K562 (cell line): ENCODE results near the gene SLC35G2. TPM values are rescaled to one million over a fixed set of nuclear protein-coding genes. Genes with fewer than 3 reads are reported as not detected.

Source experiments
- BHLHE40 ChIP-seq: IDR thresholded peaks from 2 replicates; pipeline ENCODE4 v1.6.1; 2011; ENCODE audit warnings: low read length, improper control_type of control experiment
- DACH1 ChIP-seq: fragments of 450-650 bp; IDR thresholded peaks from 2 replicates; pipeline ENCODE4 v1.6.1; 2018; ENCODE audit not compliant: partially characterized antibody
- EGR1 ChIP-seq: fragments of 450-650 bp; conservative IDR thresholded peaks from 2 replicates; pipeline ENCODE4 v1.6.1; 2017; ENCODE audit warnings: mild to moderate bottlenecking
- HNRNPL ChIP-seq: fragments of 200-400 bp; formaldehyde crosslinking; IDR thresholded peaks from 2 replicates; pipeline ENCODE4 v1.6.1; 2017; ENCODE audit warnings: low read depth, mild to moderate bottlenecking, low read length
- KDM4B ChIP-seq, 2 experiments: fragments of 450-650 bp in 1 of 2; sonication (generic) in 1 of 2; IDR thresholded peaks; 2 replicates each; pipeline ENCODE4 v1.6.1; 2016 to 2017; ENCODE audit warnings: borderline replicate concordance in 2 of 2, antibody characterized with exemption in 1 of 2, low read depth in 1 of 2, mild to moderate bottlenecking in 1 of 2
- KLF13 ChIP-seq: fragments of 450-650 bp; IDR thresholded peaks from 2 replicates; pipeline ENCODE4 v1.6.1; 2016; ENCODE audit warnings: missing genetic modification characterization, low read depth, mild to moderate bottlenecking, missing compliant biosample characterization, moderate library complexity, borderline replicate concordance
- L3MBTL2 ChIP-seq: fragments of 450-650 bp; IDR thresholded peaks from 2 replicates; pipeline ENCODE4 v1.6.1; 2016; ENCODE audit warnings: mild to moderate bottlenecking, moderate library complexity
- MBD2 ChIP-seq: sonication (generic); IDR thresholded peaks from 2 replicates; pipeline ENCODE4 v1.6.1; 2016; ENCODE audit warnings: low read depth, borderline replicate concordance
- SUPT5H ChIP-seq: fragments of 450-650 bp; IDR thresholded peaks from 2 replicates; pipeline ENCODE4 v1.6.1; 2016
- ZNF41 ChIP-seq: fragments of 250-450 bp; sonication (Bioruptor Pico); conservative IDR thresholded peaks from 2 replicates; pipeline ENCODE4 v1.4.0; 2020; ENCODE audit warnings: mild to moderate bottlenecking
- ZNF696 ChIP-seq: fragments of 250-450 bp; sonication (Bioruptor Pico); conservative IDR thresholded peaks from 2 replicates; pipeline ENCODE4 v1.4.0; 2020; ENCODE audit warnings: mild to moderate bottlenecking, moderate library complexity
- polyA plus RNA-seq, 8 experiments: library from polyadenylated mRNA; depleted of rRNA in 4 of 8; stranded (reverse) in 5 of 8; unstranded in 3 of 8; fragments of >200 nt; fragmentation: Nextera tagmentation in 2 of 8; fragmentation: Illumina TruSeq in 1 of 8; extraction: Ambion mirVana in 2 of 8; extraction: Trizol in 1 of 8; gene quantifications; 2 replicates each; pipeline versions ENCODE4 v1.2.1 to v1.2.3, GENCODE V29; 2011 to 2014; ENCODE audit warnings: inconsistent platforms in 1 of 8, missing spikeins in 1 of 8
- total RNA-seq, 7 experiments: library from RNA; depleted of rRNA in 6 of 7; stranded (reverse); fragments of >200 nt in 6 of 7; fragmentation: Illumina TruSeq in 2 of 7; extraction: Trizol in 2 of 7; gene quantifications; 2 replicates each; pipeline versions ENCODE4 v1.2.1 to v1.2.3, GENCODE V29; 2011 to 2021; ENCODE audit warnings: low replicate concordance in 1 of 7
- TF ChIP-seq, protein P1 (sequence below), 3 experiments: fragments of 200-800 bp in 1 of 3; sonication (Bioruptor generic) in 1 of 3; sonication (generic) in 1 of 3; formaldehyde crosslinking in 1 of 3; IDR thresholded peaks; 2 replicates each; pipeline versions ENCODE4 v1.6.1 to v1.8.0; 2016 to 2022; ENCODE audit warnings: mild to moderate bottlenecking in 2 of 3, missing compliant biosample characterization in 2 of 3, missing genetic modification characterization in 2 of 3, missing genetic modification reagents in 1 of 3
- TF ChIP-seq, protein P2 (sequence below): sonication (generic); formaldehyde crosslinking; IDR thresholded peaks from 2 replicates; pipeline ENCODE4 v1.8.1; 2023; ENCODE audit warnings: mild to moderate bottlenecking, missing genetic modification reagents, moderate library complexity
- TF ChIP-seq, protein P3 (sequence below): fragments of 250-450 bp; sonication (Bioruptor Pico); IDR thresholded peaks from 2 replicates; pipeline ENCODE4 v1.9.0; 2021; ENCODE audit warnings: mild to moderate bottlenecking
- TF ChIP-seq, protein P4 (sequence below), 2 experiments: fragments of 450-650 bp; IDR thresholded peaks; 2 replicates each; pipeline ENCODE4 v1.6.1; 2016; ENCODE audit warnings: mild to moderate bottlenecking in 2 of 2, borderline replicate concordance in 1 of 2, low read depth in 1 of 2, moderate library complexity in 1 of 2

SLC35G2 gene
- total and polyA plus RNA-seq, 9 of the 15 experiments (the other 6 are each of a cell fraction or from before 2014, with no cell fraction given), result 2.6 to 5.9 (median 3.2) TPM

DNA sequence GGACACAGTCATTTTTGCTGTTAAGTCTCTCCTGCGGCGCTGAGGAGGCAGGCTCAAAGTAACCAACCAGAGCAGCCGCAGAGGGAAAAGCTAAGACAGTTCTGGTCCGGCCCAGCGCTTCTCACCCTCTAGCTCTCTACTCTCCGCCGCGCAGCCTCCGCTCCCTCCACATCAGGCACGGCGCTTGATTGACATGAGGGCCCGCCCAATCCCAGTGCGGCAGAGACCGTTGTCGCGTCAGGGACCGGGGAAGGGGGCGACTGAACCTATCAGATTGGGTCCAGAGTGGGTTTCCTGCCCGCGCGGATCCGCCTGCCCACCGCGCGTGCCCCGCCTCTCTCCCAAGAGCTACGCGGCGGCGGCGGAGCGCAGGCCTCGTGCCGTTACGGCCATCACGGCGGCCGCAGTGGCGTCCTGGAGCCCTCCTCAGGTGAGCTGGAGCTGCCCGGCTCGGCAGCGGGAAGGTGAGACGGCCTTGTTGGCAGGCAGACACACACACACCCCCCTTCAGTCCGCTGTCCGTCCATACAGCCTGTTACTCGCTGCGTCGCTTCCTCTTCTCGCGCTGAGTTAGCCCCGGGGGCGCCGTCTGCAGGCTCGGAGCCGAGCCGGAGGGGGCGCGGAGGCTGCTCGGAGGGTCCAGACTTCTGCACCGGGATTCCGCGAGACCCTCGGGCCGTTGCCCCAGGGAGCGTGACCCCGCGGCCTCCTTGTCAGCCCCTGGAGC is 43.1 kb downstream of the SLC35G2 start, which contains the start of gene NCK1 (continued):
- TF ChIP-seq, protein P1, sequence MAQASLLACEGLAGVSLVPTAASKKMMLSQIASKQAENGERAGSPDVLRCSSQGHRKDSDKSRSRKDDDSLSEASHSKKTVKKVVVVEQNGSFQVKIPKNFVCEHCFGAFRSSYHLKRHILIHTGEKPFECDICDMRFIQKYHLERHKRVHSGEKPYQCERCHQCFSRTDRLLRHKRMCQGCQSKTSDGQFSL (CRISPR knock-in tag; IDR thresholded peaks at IDR 0.05), result peak; percentile 77
- TF ChIP-seq, protein P1 (tag; IDR thresholded peaks at IDR 0.05), result no peak
- 0 out of 2 replicates have a peak, but pooled peaks have one; percentile 42 for TF ChIP-seq HNRNPL
- no peak for TF ChIP-seq ZNF41 (CRISPR knock-in tag)
- peak; percentile 90 for TF ChIP-seq L3MBTL2
- peak; percentile 32; the same call in 1 of the 2 replicates for TF ChIP-seq MBD2
- TF ChIP-seq, protein P2, sequence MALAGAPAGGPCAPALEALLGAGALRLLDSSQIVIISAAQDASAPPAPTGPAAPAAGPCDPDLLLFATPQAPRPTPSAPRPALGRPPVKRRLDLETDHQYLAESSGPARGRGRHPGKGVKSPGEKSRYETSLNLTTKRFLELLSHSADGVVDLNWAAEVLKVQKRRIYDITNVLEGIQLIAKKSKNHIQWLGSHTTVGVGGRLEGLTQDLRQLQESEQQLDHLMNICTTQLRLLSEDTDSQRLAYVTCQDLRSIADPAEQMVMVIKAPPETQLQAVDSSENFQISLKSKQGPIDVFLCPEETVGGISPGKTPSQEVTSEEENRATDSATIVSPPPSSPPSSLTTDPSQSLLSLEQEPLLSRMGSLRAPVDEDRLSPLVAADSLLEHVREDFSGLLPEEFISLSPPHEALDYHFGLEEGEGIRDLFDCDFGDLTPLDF (CRISPR knock-in tag), result peak; percentile 67; the same call in 1 of the 2 replicates
- peak; percentile 44; the same call in 1 of the 2 replicates for TF ChIP-seq KLF13 (tag)
- TF ChIP-seq, protein P3, sequence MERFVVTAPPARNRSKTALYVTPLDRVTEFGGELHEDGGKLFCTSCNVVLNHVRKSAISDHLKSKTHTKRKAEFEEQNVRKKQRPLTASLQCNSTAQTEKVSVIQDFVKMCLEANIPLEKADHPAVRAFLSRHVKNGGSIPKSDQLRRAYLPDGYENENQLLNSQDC (CRISPR knock-in tag), result no peak
- peak in 1 of 2 experiments; percentile 43; a peak in 1 of 4 replicates for TF ChIP-seq KDM4B (IDR thresholded peaks at IDR 0.05; ENCODE audit: borderline replicate concordance in 2 of 2, low read depth in 1 of 2)
- peak; percentile 75 for TF ChIP-seq BHLHE40
- TF ChIP-seq EGR1, result peak; percentile 9
- TF ChIP-seq SUPT5H, result peak; percentile 86
- TF ChIP-seq DACH1, result no peak
- TF ChIP-seq, protein P4, sequence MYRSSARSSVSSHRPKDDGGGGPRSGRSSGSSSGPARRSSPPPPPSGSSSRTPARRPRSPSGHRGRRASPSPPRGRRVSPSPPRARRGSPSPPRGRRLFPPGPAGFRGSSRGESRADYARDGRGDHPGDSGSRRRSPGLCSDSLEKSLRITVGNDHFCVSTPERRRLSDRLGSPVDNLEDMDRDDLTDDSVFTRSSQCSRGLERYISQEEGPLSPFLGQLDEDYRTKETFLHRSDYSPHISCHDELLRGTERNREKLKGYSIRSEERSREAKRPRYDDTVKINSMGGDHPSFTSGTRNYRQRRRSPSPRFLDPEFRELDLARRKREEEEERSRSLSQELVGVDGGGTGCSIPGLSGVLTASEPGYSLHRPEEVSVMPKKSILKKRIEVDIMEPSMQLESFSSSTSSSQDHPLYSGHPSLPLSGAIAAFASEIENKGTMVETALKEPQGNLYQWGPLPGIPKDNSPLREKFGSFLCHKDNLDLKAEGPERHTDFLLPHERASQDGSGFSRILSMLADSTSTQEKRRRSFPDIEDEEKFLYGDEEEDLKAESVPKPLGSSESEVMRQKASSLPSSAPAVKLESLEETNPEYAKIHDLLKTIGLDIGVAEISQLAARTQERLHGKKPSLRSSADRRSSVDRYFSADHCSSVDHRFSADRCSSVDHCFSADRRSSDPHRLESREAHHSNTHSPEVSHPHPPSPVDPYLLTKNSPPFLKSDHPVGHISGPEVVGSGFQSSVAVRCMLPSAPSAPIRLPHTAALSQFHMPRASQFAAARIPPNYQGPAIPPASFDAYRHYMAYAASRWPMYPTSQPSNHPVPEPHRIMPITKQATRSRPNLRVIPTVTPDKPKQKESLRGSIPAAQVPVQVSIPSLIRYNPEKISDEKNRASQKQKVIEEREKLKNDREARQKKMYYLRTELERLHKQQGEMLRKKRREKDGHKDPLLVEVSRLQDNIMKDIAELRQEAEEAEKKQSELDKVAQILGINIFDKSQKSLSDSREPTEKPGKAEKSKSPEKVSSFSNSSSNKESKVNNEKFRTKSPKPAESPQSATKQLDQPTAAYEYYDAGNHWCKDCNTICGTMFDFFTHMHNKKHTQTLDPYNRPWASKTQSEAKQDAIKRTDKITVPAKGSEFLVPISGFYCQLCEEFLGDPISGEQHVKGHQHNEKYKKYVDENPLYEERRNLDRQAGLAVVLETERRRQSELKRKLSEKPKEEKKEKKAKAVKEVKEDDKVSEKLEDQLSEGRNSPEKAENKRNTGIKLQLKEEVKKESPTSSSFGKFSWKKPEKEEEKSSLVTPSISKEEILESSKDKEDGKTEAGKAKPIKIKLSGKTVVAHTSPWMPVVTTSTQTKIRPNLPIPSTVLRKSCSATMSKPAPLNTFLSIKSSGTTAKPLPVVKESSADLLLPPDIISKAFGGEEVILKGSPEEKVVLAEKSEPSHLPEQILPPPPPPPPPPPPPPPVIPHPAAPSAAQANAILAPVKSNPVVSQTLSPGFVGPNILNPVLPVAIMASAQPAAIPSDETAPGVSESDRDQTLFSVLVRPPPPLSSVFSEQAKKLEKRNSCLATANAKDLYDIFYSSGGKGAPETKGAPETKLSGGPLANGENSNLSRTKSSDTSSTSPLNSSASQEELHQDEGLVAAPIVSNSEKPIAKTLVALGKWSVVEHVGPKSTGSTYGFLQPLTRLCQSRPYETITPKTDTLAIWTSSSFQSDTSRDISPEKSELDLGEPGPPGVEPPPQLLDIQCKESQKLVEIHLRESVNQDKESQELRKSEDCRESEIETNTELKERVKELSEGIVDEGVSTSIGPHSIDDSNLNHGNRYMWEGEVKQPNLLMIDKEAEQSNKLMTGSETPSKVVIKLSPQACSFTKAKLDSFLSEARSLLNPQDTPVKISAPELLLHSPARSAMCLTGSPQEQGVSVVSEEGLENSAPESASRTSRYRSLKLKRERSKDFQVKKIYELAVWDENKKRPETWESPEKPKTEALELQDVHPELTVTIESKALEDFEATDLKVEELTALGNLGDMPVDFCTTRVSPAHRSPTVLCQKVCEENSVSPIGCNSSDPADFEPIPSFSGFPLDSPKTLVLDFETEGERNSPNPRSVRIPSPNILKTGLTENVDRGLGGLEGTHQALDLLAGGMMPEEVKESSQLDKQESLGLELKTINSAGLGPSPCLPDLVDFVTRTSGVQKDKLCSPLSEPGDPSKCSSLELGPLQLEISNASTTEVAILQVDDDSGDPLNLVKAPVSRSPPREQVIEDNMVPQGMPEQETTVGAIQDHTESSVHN (IDR thresholded peaks at IDR 0.05; ENCODE audit: borderline replicate concordance in 1 of 2, low read depth in 1 of 2), result no peak
- TF ChIP-seq ZNF696, result no peak
